ENCODE data around the gene LGALSL.

- TF ChIP-seq CTCF (IDR thresholded peaks at IDR 0.05; ENCODE audit: low read depth, low read length): no peak
- TF ChIP-seq MYC (IDR thresholded peaks at IDR 0.05; ENCODE audit: low read depth, low read length): no peak
- TF ChIP-seq POLR2A (IDR thresholded peaks at IDR 0.05; ENCODE audit: extremely low read depth, insufficient read length): no peak
- TF ChIP-seq MAX (IDR thresholded peaks at IDR 0.05; ENCODE audit: low read depth, low read length): no peak
Measured at GRCh38 chr2:64459575-64459974, 5.6 kb downstream of the LGALSL start.

All from NB4 (cell line).